Sigmoid colon (tissue), 7 donors: ENCODE measurements around the gene SHPK. TPM values are rescaled to one million over a fixed set of nuclear protein-coding genes. Genes with fewer than 3 reads are reported as not detected.

ENCODE experiments used
- DNase-seq: peaks from one replicate; pipeline ENCODE4 v3.0.0-alpha.2; 2019
- H3K27ac ChIP-seq, 4 donors: fragments of 200-600 bp; sonication (generic); one replicate each; pipeline ENCODE4 v1.5.1; 2016 to 2019; ENCODE audit warnings: mild to moderate bottlenecking in 1 of 4
- H3K27me3 ChIP-seq, 3 donors: fragments of 200-600 bp; sonication (generic); one replicate each; pipeline ENCODE4 v1.5.1; 2019; ENCODE audit warnings: mild to moderate bottlenecking in 1 of 3
- H3K36me3 ChIP-seq, 4 donors: fragments of 200-600 bp; sonication (generic); one replicate each; pipeline ENCODE4 v1.5.1; 2016 to 2019
- H3K4me1 ChIP-seq, 4 donors: fragments of 200-600 bp; sonication (generic); one replicate each; pipeline ENCODE4 v1.5.1; 2017 to 2019
- H3K4me3 ChIP-seq, 4 donors: fragments of 200-600 bp; sonication (generic); one replicate each; pipeline ENCODE4 v1.5.1; 2017 to 2019; ENCODE audit warnings: mild to moderate bottlenecking in 2 of 4, moderate library complexity in 1 of 4
- H3K9me3 ChIP-seq, 4 donors: fragments of 200-600 bp in 3 of 4; sonication (generic) in 3 of 4; one replicate each; pipeline versions ENCODE4 v1.5.1 to v1.6.1; 2013 to 2019
- CTCF ChIP-seq, 4 experiments: fragments of 450-650 bp in 3 of 4; fragments of 200-600 bp in 1 of 4; IDR thresholded peaks; one replicate each; pipeline ENCODE4 v1.5.1; 2016 to 2019; ENCODE audit warnings: antibody characterized with exemption in 4 of 4, mild to moderate bottlenecking in 3 of 4, moderate library complexity in 2 of 4
- EP300 ChIP-seq, 4 donors: sonication (generic); formaldehyde crosslinking; IDR thresholded peaks; one replicate each; pipeline ENCODE4 v1.6.1; 2017; ENCODE audit warnings: antibody characterized with exemption in 4 of 4
- POLR2A ChIP-seq, 2 donors: fragments of 450-650 bp; IDR thresholded peaks; one replicate each; pipeline ENCODE4 v1.6.1; 2016; ENCODE audit warnings: antibody characterized with exemption in 2 of 2, mild to moderate bottlenecking in 2 of 2, moderate library complexity in 2 of 2
- POLR2AphosphoS5 ChIP-seq, 4 donors: sonication (generic); formaldehyde crosslinking; IDR thresholded peaks; one replicate each; pipeline ENCODE4 v1.6.1; 2017; ENCODE audit warnings: antibody characterized with exemption in 4 of 4
- WGBS, 2 donors: extraction: QIAGEN DNeasy Blood & Tissue Kit; methylation state at CpG; one replicate each; pipeline ENCODE4 v1.1.7; 2013; 5-methylcytosine and 5-hydroxymethylcytosine counted together
- intact Hi-C: fragments of 100-400 bp; cut with DNase I; formaldehyde crosslinking; loops from one replicate; pipeline ENCODE4 v1.15.1; 2023
- polyA plus RNA-seq, 3 donors: library from polyadenylated mRNA; stranded (reverse); fragments of 200-250 nt; gene quantifications; one replicate each; pipeline ENCODE4 v1.2.3, GENCODE V29; 2013
- total RNA-seq, 4 donors: library from RNA; depleted of rRNA; stranded (reverse); fragments of >200 nt; gene quantifications; one replicate each; pipeline ENCODE4 v1.1.0, GENCODE V29; 2016
- donor health status: healthy with polysubstance abuse.
- donor health status: Bipolar disorder and iron deficiency.
- donor health status: healthy.

The SHPK gene
- total and polyA plus RNA-seq, 7 donors, result 5.8 to 12.7 (median 7.8) TPM

GRCh38 chr17:3574231-3574630 is 61.8 kb downstream of the SHPK start:
- TF ChIP-seq POLR2A (IDR thresholded peaks at IDR 0.05) (no peak), CTCF (IDR thresholded peaks at IDR 0.05) (no peak), EP300 (IDR thresholded peaks at IDR 0.05) (no peak), POLR2AphosphoS5 (IDR thresholded peaks at IDR 0.05) (no peak)
- 95% methylated on average over 7 of the region's 7 CpGs for WGBS, 2 donors
- H3K27me3 ChIP-seq, result no peaks in the 10 kb centered on the region
- no peaks in the 10 kb centered on the region for H3K9me3 ChIP-seq
- H3K4me1 ChIP-seq, result no peaks in the 10 kb centered on the region
- H3K27ac ChIP-seq, result no peak overlapping the region
- no peak for DNase-seq
- H3K36me3 ChIP-seq, result peaks cover 0 to 63% (median 9%) of the 10 kb centered on the region in 4 donors
- intact Hi-C loops, result no loop called here
- H3K4me3 ChIP-seq, result no peak overlapping the region

GRCh38 chr17:3573246-3574100 is 62.6 kb downstream of the SHPK start:
- WGBS, 2 donors, result 92% methylated on average over 22 of the region's 22 CpGs
- Histone ChIP-seq H3K9me3 (no peaks in the 10 kb centered on the region), H3K27ac (no peak overlapping the region), H3K4me3 (no peak overlapping the region), H3K27me3 (no peaks in the 10 kb centered on the region), H3K4me1 (no peaks in the 10 kb centered on the region), H3K36me3 (peaks cover 0 to 67% (median 9%) of the 10 kb centered on the region in 4 donors)
- no peak for DNase-seq
- TF ChIP-seq EP300 (IDR thresholded peaks at IDR 0.05) (no peak), CTCF (IDR thresholded peaks at IDR 0.05) (no peak), POLR2A (IDR thresholded peaks at IDR 0.05) (no peak), POLR2AphosphoS5 (IDR thresholded peaks at IDR 0.05) (no peak)
- intact Hi-C loops, result no loop called here

GRCh38 chr17:3572231-3572630 is 63.8 kb downstream of the SHPK start:
- TF ChIP-seq CTCF (IDR thresholded peaks at IDR 0.05), result no peak
- no peak for TF ChIP-seq POLR2A (IDR thresholded peaks at IDR 0.05)
- no peak for TF ChIP-seq EP300 (IDR thresholded peaks at IDR 0.05)
- TF ChIP-seq POLR2AphosphoS5 (IDR thresholded peaks at IDR 0.05), result no peak
- Histone ChIP-seq H3K36me3 (peaks cover 0 to 60% (median 9%) of the 10 kb centered on the region in 4 donors), H3K4me1 (no peaks in the 10 kb centered on the region), H3K27me3 (no peaks in the 10 kb centered on the region), H3K27ac (no peak overlapping the region), H3K4me3 (no peak overlapping the region), H3K9me3 (no peaks in the 10 kb centered on the region)
- 94 to 95% methylated on average over 7 of the region's 7 CpGs for whole genome bisulfite sequencing, 2 donors
- no peak for DNase-seq
- intact Hi-C loops, result no loop called here

GRCh38 chr17:3571043-3571900 is 64.8 kb downstream of the SHPK start:
- TF ChIP-seq EP300 (IDR thresholded peaks at IDR 0.05) (no peak), POLR2A (IDR thresholded peaks at IDR 0.05) (no peak), CTCF (IDR thresholded peaks at IDR 0.05) (no peak), POLR2AphosphoS5 (IDR thresholded peaks at IDR 0.05) (no peak)
- WGBS, 2 donors, result 95 to 96% methylated on average over 36 of the region's 36 CpGs
- Histone ChIP-seq H3K4me1 (no peaks in the 10 kb centered on the region), H3K4me3 (no peak overlapping the region), H3K9me3 (no peaks in the 10 kb centered on the region), H3K27ac (no peak overlapping the region), H3K36me3 (peaks cover 0 to 59% (median 9%) of the 10 kb centered on the region in 4 donors), H3K27me3 (no peaks in the 10 kb centered on the region)
- DNase-seq, result no peak
- intact Hi-C loops, result no loop called here
